ACC112 (cell line): Measurements from ENCODE around the gene IQSEC2.

ENCODE experiments used
- H2AFZ ChIP-seq: fragments of 200-600 bp; sonication (generic); one replicate; pipeline ENCODE4 v1.6.0; 2017; ENCODE audit warnings: antibody characterized with exemption, low read length; ENCODE audit not compliant: unreplicated experiment
- H3K27ac ChIP-seq: fragments of 200-600 bp; sonication (generic); 2 replicates; pipeline ENCODE4 v1.5.1; 2014; ENCODE audit warnings: low read depth, mild to moderate bottlenecking, antibody characterized with exemption, low read length, moderate library complexity
- H3K27me3 ChIP-seq: fragments of 200-600 bp; sonication (generic); 2 replicates; pipeline ENCODE4 v1.6.1; 2014; ENCODE audit warnings: mild to moderate bottlenecking, antibody characterized with exemption, low read length, moderate library complexity, mixed read lengths; ENCODE audit not compliant: insufficient read depth
- H3K36me3 ChIP-seq: fragments of 200-600 bp; sonication (generic); 2 replicates; pipeline ENCODE4 v1.6.1; 2016; ENCODE audit warnings: mild to moderate bottlenecking, antibody characterized with exemption, low read length, moderate library complexity, mixed read lengths; ENCODE audit not compliant: insufficient read depth
- H3K4me1 ChIP-seq: fragments of 200-600 bp; sonication (generic); one replicate; pipeline ENCODE4 v1.6.1; 2016; ENCODE audit warnings: low read length, mixed read lengths; ENCODE audit not compliant: insufficient read depth, unreplicated experiment, control insufficient read depth
- H3K4me3 ChIP-seq: fragments of 200-600 bp; sonication (generic); 2 replicates; pipeline ENCODE4 v1.5.1; 2014; ENCODE audit warnings: mild to moderate bottlenecking, low read depth, low read length
- H3K79me2 ChIP-seq: fragments of 200-600 bp; sonication (generic); one replicate; pipeline ENCODE4 v1.6.0; 2016; ENCODE audit warnings: low read length; ENCODE audit not compliant: control insufficient read depth, unreplicated experiment, insufficient read depth

Gene IQSEC2

GRCh38 chrX:53281321-53281822, at the start of gene IQSEC2:
Gene IQSEC2 (minus strand): TSS chrX:53281584.
- Histone ChIP-seq H3K4me1 (peaks cover 27% of the 10 kb centered on the region), H3K79me2 (peaks cover 15% of the 10 kb centered on the region), H2AFZ (no peak within 1 kb of the TSS), H3K27me3 (no peaks in the 10 kb centered on the region), H3K36me3 (no peaks in the 10 kb centered on the region), H3K27ac (peak within 1 kb of the TSS; percentile 71), H3K4me3 (peak within 1 kb of the TSS; percentile 83)

GRCh38 chrX:53330331-53330730, 48.9 kb upstream of the IQSEC2 start:
- no peaks in the 10 kb centered on the region for H3K79me2 ChIP-seq
- no peaks in the 10 kb centered on the region for H3K4me1 ChIP-seq
- H3K4me3 ChIP-seq = no peak overlapping the region
- H3K36me3 ChIP-seq = no peaks in the 10 kb centered on the region
- H2AFZ ChIP-seq = no peak overlapping the region
- no peaks in the 10 kb centered on the region for H3K27me3 ChIP-seq
- no peak overlapping the region for H3K27ac ChIP-seq

DNA sequence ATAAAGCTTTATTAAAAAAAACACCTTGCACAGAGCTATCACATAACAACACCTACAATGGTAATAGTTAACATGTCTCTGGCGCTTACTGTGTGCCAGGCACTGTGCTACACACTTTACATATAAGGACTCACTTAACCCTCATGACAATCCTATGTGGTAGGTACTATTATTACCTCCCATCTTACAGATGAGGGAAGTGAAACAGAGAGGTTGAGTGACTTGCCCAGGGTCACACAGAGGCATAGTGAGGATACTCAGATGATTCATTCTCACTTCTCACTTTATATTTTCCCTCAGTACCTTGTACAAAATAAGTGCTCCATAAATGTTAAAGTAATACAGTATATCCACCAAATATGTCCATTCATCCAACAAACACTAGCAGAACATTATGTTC, 43.4 kb upstream of the IQSEC2 start:
- no peaks in the 10 kb centered on the region for H3K79me2 ChIP-seq
- H3K27me3 ChIP-seq = peaks cover 20% of the 10 kb centered on the region
- no peaks in the 10 kb centered on the region for H3K36me3 ChIP-seq
- H2AFZ ChIP-seq = no peak overlapping the region
- no peaks in the 10 kb centered on the region for H3K4me1 ChIP-seq
- no peak overlapping the region for H3K4me3 ChIP-seq
- no peak overlapping the region for H3K27ac ChIP-seq

DNA sequence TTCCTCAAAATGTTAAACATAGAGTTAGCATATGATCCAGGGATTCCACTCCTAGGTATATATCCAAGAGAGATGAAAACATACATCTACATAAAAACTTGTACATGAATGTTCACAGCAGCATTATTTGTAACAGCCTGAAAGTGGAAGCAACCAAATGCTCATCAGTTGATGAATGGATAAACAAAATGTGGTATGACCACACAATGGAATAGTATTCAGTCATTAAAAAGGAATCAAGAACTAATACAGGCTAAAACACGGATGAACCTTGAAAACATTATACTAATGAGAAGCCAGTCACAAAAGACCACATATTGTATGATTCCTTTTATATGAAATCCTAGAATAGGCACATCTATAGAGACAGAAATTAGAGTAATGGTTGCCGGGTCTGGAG, 42.7 kb upstream of the IQSEC2 start:
- Histone ChIP-seq H3K4me3 (no peak overlapping the region), H3K27ac (no peak overlapping the region), H3K79me2 (no peaks in the 10 kb centered on the region), H3K27me3 (peaks cover 20% of the 10 kb centered on the region), H3K4me1 (no peaks in the 10 kb centered on the region), H2AFZ (no peak overlapping the region), H3K36me3 (no peaks in the 10 kb centered on the region)

- no peaks in the 10 kb centered on the region for H3K4me1 ChIP-seq
Observed at GRCh38 chrX:53323196-53323595, 41.8 kb upstream of the IQSEC2 start.

GRCh38 chrX:53321943-53322497, 40.6 kb upstream of the IQSEC2 start:
- H3K36me3 ChIP-seq = no peaks in the 10 kb centered on the region

More at GRCh38 chrX:53323196-53323595, 41.8 kb upstream of the IQSEC2 start:
- Histone ChIP-seq H2AFZ (no peak overlapping the region), H3K36me3 (no peaks in the 10 kb centered on the region), H3K79me2 (no peaks in the 10 kb centered on the region), H3K27ac (no peak overlapping the region), H3K4me3 (no peak overlapping the region), H3K27me3 (peaks cover 20% of the 10 kb centered on the region)

GRCh38 chrX:53321230-53321942, 40.0 kb upstream of the IQSEC2 start:
- H3K27me3 ChIP-seq = peaks cover 20% of the 10 kb centered on the region
- no peaks in the 10 kb centered on the region for H3K79me2 ChIP-seq
- no peaks in the 10 kb centered on the region for H3K4me1 ChIP-seq
- H3K27ac ChIP-seq = no peak overlapping the region
- H3K4me3 ChIP-seq = peak overlapping the region; percentile 76
- H2AFZ ChIP-seq = peak overlapping the region; percentile 25
- H3K36me3 ChIP-seq = no peaks in the 10 kb centered on the region

More at GRCh38 chrX:53321943-53322497, 40.6 kb upstream of the IQSEC2 start:
- peaks cover 20% of the 10 kb centered on the region for H3K27me3 ChIP-seq
- no peaks in the 10 kb centered on the region for H3K4me1 ChIP-seq
- no peak overlapping the region for H3K27ac ChIP-seq
- no peak overlapping the region for H2AFZ ChIP-seq
- H3K4me3 ChIP-seq = no peak overlapping the region
- no peaks in the 10 kb centered on the region for H3K79me2 ChIP-seq

DNA sequence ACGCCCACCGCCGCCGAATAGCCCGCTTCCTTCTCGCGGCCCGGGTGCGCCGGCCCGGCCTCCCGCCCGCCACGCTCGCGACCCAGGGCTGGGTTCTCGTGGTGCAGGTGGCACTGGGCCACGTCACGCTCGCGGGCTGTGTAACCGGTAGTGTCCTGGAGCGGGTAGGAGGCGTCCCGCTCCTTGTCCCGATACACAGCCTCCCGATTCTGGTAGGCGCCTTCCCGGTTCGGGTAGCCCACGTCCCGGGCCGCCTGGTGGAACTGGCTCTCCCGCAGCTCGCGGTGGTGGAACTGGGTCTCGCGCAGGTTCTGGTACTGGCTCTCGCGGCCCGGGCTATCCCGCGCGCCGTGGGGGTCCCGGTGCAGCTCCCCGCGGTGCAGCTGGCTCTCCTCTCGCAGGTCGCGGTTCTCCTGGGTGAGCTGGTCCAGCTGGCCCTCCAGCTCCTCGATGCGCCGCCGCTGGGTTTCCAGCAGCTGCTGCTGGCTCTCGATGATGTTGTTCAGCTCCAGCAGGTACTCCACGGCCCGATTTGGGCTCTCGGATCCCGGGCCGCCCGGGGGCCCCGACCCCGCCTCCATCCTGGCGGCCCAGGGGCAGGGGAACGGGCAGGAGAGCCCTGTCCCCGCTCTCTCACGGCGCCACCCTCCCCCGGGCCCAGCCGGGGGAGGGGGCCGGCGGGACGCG, 39.3 kb upstream of the IQSEC2 start:
- peak overlapping the region; percentile 75 for H2AFZ ChIP-seq
- no peaks in the 10 kb centered on the region for H3K4me1 ChIP-seq
- peak overlapping the region; percentile 76 for H3K4me3 ChIP-seq
- H3K27ac ChIP-seq = no peak overlapping the region
- H3K36me3 ChIP-seq = no peaks in the 10 kb centered on the region
- no peaks in the 10 kb centered on the region for H3K79me2 ChIP-seq
- peaks cover 20% of the 10 kb centered on the region for H3K27me3 ChIP-seq

DNA sequence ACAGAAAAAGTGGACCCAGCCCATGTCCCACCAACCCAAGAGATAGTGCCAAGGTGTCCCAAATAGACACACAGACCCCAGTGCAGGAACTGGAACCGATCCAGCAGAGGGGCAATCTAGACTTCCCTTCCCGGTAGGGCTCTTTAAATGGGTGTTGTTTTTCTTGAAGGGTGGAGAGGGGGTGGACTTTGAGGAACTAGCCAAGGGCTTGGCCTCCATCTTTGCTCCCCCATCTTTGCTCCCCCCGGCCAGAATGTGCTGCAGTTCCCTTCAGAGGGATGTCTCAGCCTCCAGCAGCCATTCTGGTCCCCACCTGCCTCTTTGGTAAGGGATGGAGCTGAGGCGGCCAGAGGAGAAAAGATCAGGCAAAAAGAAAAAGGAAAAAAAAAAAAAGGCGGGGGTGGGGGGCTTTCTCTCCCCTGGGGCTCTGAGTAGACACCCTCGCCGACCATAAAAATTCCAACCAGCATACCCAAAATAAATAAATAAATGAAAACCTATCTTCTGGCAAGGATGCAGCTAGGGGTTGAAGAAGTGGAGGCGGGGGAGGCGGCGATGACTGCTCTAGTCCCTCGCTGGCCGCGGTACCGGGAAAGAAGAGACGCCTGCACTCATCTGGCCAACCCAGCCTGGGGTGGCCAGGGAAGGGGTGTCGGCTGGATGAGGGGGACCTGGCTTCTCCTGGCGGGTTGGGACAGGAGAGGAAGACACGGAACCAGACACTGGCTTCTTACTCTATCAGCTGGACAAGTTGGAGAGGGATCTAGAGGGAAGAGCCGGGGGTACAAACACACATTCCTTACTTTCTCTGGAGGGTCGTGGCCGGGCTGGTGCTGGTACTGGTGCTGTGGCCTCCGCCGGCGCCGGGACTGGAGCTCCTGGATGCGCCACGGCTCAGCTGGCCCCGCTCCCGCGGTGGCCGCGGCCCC, 38.5 kb upstream of the IQSEC2 start:
- Histone ChIP-seq H3K79me2 (no peaks in the 10 kb centered on the region), H2AFZ (peak overlapping the region; percentile 75), H3K27me3 (peaks cover 20% of the 10 kb centered on the region), H3K4me1 (no peaks in the 10 kb centered on the region), H3K4me3 (peak overlapping the region; percentile 76), H3K27ac (no peak overlapping the region), H3K36me3 (no peaks in the 10 kb centered on the region)

DNA sequence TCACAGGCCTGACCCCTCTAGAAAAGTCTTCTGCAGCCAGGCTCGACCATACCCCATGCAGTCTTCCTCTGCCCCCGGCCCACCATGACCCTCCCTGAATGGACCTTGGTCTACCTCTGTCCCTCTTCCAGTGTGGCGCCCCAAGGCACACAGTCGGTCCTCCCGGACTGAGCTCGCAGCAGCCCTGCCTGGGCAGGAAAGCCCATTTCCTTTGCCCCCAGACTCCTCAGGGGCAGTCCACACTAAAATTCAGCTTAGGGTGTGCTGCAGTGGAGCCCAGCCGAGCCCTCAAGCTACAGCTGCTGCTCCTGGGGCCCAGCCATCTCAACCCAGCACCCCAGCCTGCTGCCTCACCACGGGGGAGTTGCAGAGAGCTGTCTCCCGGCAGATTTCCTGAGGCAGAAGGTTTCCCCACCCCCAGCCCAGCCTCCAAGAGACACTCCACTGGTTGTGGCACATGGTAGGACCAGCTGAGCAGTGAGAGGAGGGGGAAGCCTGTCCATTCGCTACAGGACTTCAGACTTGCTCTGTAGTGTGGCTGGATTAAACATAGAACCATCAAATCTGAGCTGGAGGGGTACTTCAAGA, 37.5 kb upstream of the IQSEC2 start:
- Histone ChIP-seq H3K79me2 (no peaks in the 10 kb centered on the region), H3K4me3 (peak overlapping the region; percentile 76), H2AFZ (no peak overlapping the region), H3K4me1 (no peaks in the 10 kb centered on the region), H3K27me3 (peaks cover 20% of the 10 kb centered on the region), H3K36me3 (no peaks in the 10 kb centered on the region), H3K27ac (no peak overlapping the region)
